Activated T-cell treated with anti-CD3 and anti-CD28 coated beads, Interleukin-2, amount 50 U/mL, for 72 hours (primary cell): Measurements from ENCODE around the gene MMP24. TPM values are rescaled to one million over a fixed set of nuclear protein-coding genes. Genes with fewer than 3 reads are reported as not detected.
"Not testable (repeated sequence)": the region's sequence is repeated elsewhere in the genome, so short reads cannot be mapped to it uniquely, and the experiment has no call there.

Experiments
- ATAC-seq, 2 donors: fragments of 150-1000 bp; cut with Tn5 transposase; replicated peaks in 1 of 2; 2 replicates each; pipeline ENCODE4 v1.10.0; 2021; ENCODE audit warnings: moderate library complexity in 2 of 2, mild to moderate bottlenecking in 1 of 2
- DNase-seq, 2 donors: peaks; one replicate each; pipeline ENCODE4 v3.0.0; 2021 to 2022; ENCODE audit warnings: mixed read lengths in 1 of 2
- H3K27ac Mint-ChIP-seq: one replicate; pipeline ENCODE4 v1.8.0; 2022; ENCODE audit warnings: mild to moderate bottlenecking, moderate library complexity, mixed read lengths
- H3K27me3 Mint-ChIP-seq: one replicate; pipeline ENCODE4 v1.8.0; 2022; ENCODE audit warnings: low read depth, mixed read lengths
- H3K36me3 Mint-ChIP-seq, 2 donors: one replicate each; pipeline ENCODE4 v1.8.0; 2022; ENCODE audit warnings: mixed read lengths in 2 of 2, mild to moderate bottlenecking in 1 of 2; ENCODE audit not compliant: insufficient read depth in 2 of 2
- H3K4me1 Mint-ChIP-seq: one replicate; pipeline ENCODE4 v1.8.0; 2022; ENCODE audit warnings: low read depth, mixed read lengths
- H3K4me3 Mint-ChIP-seq, 2 donors: one replicate each; pipeline ENCODE4 v1.8.0; 2022; ENCODE audit warnings: mild to moderate bottlenecking in 2 of 2, mixed read lengths in 2 of 2, moderate library complexity in 2 of 2
- H3K9me3 Mint-ChIP-seq, 2 donors: one replicate each; pipeline ENCODE4 v1.8.0; 2022; ENCODE audit warnings: mixed read lengths in 2 of 2
- total RNA-seq, 2 donors: library from RNA; stranded (reverse); gene quantifications; one replicate each; pipeline ENCODE4 v1.2.3, GENCODE V29; 2022

MMP24 gene
- total RNA-seq, 2 donors from 2014 or later = not detected

DNA sequence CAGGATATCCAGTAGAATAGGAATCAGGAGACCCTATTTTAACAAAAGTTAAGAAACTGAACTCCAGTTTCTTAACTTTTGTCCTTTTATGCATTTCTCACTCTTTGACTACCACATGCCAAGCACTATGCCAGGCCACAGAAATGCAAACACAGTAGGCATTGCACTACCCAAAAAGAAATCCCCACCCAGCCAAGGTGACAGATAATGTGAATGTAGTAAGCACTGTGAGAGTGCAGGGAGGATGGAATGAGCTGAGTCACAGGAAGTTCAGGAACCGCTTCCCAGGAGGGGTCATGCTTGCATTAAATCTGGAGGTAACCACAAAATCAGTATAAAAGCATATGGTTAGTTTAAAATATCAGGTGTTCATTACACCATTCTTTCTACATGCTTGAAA, 85.8 kb downstream of the MMP24 start:
- H3K36me3 Mint-ChIP-seq = peaks cover 0 to 2% of the 10 kb centered on the region in 2 donors
- no peaks in the 10 kb centered on the region for H3K9me3 Mint-ChIP-seq
- H3K27me3 Mint-ChIP-seq = no peaks in the 10 kb centered on the region
- H3K27ac Mint-ChIP-seq = peak overlapping the region; percentile 0
- ATAC-seq (peak; percentile 77 to 81), DNase-seq (peak; percentile 54 to 62)
- H3K4me3 Mint-ChIP-seq = peak overlapping the region; percentile 36 to 57
- H3K4me1 Mint-ChIP-seq = peaks cover 71% of the 10 kb centered on the region

- no peaks in the 10 kb centered on the region for H3K9me3 Mint-ChIP-seq
- ATAC-seq = peak in 1 of 2 donors; percentile 18
- DNase-seq = no peak
- peaks cover 79% of the 10 kb centered on the region for H3K4me1 Mint-ChIP-seq
- H3K27ac Mint-ChIP-seq = peak overlapping the region; percentile 59
- peak overlapping the region; percentile 35 to 44 for H3K4me3 Mint-ChIP-seq
- peaks cover 0 to 2% of the 10 kb centered on the region in 2 donors for H3K36me3 Mint-ChIP-seq
- no peaks in the 10 kb centered on the region for H3K27me3 Mint-ChIP-seq
These were observed 88.5 kb downstream of the MMP24 start for GRCh38 chr20:35314816-35315631.

DNA sequence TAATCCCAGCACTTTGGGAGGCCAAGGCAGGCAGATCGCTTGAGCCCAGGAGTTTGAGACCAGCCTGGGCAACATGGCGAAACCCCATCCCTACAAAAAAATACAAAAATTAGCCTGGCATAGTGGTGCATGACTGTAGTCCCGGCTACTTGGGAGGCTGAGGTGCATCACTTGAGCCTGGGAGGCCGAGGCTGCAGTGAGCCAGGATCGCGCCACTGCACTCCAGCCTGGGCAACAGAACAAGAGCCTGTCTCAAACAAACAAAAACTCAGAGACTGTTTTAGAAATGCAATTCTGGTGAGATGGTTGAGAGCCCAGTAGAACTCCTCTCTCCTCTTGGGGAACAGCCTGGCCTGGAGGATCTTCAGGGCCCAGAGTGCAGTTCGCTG, 89.1 kb downstream of the MMP24 start:
- DNase-seq, H3K9me3 Mint-ChIP-seq, ATAC-seq, H3K27ac Mint-ChIP-seq, H3K4me3 Mint-ChIP-seq, H3K27me3 Mint-ChIP-seq, H3K36me3 Mint-ChIP-seq: not testable (repeated sequence)
- H3K4me1 Mint-ChIP-seq = peaks cover 79% of the 10 kb centered on the region

GRCh38 chr20:35316086-35316485, 89.6 kb downstream of the MMP24 start:
- Mint-ChIP-seq H3K36me3 (peaks cover 0 to under 1% of the 10 kb centered on the region in 2 donors), H3K27me3 (no peaks in the 10 kb centered on the region), H3K4me3 (no peak overlapping the region), H3K4me1 (peaks cover 75% of the 10 kb centered on the region), H3K9me3 (no peaks in the 10 kb centered on the region), H3K27ac (peak overlapping the region; percentile 58)
- DNase-seq = no peak
- ATAC-seq = peak in 1 of 2 donors; percentile 19

DNA sequence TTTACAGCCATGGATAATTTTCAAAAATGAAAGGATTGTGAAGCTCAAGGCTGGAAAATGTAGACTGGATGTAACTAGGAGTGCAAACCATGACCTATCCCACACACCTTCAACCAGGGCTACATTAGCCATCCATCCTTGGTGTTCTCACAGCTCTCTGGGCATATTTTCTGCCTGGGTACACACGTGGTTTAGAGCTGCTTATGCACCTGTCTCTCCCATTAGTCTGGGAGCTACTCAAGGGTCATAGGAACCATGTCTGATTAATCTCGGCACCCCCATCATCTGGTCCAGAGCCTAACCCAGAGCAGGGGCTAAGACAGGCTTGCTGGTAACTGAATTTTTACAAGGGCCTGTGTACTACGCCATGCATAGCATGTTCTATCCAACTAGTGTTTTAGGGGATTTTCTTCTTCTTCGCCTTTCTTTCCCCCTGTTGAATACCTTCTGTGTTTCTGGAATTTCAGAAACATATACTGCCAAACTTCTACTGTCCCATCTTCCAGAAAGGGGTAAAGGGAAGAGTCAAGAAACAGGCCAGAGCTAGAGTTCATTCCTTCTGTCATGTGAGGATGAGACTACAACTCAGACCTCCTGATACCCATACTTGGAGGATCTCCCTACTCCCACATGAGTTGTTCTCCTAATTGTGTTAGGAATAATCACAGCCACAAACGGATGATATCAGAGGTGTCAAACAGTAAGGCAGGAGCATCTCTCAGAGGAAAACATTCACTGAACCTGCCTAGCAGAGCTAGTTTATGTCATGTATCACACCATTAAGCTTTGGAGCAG, 91.1 kb downstream of the MMP24 start:
- Mint-ChIP-seq H3K27me3 (no peaks in the 10 kb centered on the region), H3K9me3 (no peaks in the 10 kb centered on the region), H3K36me3 (no peaks in the 10 kb centered on the region), H3K4me1 (peaks cover 59% of the 10 kb centered on the region), H3K4me3 (peak overlapping the region in 1 of 2 donors; percentile 5), H3K27ac (peak overlapping the region; percentile 32)
- DNase-seq (no peak), ATAC-seq (no peak)

GRCh38 chr20:35318502-35319157, 92.1 kb downstream of the MMP24 start:
- Mint-ChIP-seq H3K27me3 (no peaks in the 10 kb centered on the region), H3K4me1 (peaks cover 59% of the 10 kb centered on the region), H3K36me3 (no peaks in the 10 kb centered on the region), H3K9me3 (no peaks in the 10 kb centered on the region), H3K4me3 (no peak overlapping the region), H3K27ac (peak overlapping the region; percentile 53)
- DNase-seq (no peak), ATAC-seq (peak; percentile 54 to 55)

DNA sequence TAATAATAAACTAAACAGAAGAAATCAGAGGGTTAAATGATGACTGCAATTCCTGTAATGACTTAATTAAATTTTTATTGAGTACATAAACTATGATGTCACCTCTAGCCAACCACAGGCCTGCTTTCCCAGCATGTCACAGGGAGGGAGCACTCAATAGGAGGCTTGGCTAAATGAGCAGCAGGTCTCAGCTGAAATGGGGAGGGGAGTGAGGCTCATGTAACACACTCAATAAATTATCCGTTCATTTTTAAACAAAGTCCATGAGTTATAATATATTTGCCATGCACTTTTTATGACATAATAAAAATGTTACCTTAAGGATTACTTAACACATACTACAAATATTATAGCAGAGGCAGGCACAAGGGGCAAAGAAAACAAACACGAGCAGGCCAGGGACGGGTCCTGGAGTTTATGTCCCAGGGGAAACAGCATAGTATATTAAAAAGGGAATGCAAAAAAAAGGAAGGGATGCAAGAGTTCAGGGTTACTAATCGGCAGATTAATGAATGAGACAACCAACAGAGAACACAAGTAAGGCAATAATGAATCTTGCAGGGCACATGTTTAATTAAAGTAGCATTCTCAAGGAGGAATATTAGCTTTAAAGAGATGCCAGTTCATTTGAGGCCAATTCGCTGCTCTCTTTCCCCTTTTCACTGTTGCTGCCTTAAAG, 92.8 kb downstream of the MMP24 start:
- H3K27ac Mint-ChIP-seq = peak overlapping the region; percentile 53
- DNase-seq = no peak
- no peaks in the 10 kb centered on the region for H3K27me3 Mint-ChIP-seq
- no peak for ATAC-seq
- H3K36me3 Mint-ChIP-seq = no peaks in the 10 kb centered on the region
- peaks cover 52% of the 10 kb centered on the region for H3K4me1 Mint-ChIP-seq
- H3K9me3 Mint-ChIP-seq = no peaks in the 10 kb centered on the region
- no peak overlapping the region for H3K4me3 Mint-ChIP-seq

DNA sequence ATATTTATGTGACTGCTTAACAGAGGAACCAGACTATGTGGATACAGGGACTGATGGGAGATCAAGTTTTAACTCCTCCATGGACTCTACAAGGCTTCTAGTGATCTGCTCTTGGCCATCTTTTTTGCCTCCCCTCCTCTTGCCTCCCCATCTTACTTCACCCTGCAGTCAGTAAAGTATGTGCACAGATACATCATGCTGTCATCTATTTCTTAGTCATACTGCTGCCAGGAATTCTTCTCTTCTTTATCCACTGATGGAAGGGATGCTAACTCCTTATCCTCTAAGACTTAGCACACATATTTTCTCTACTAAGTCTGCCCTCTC, 93.3 kb downstream of the MMP24 start:
- ATAC-seq = no peak
- DNase-seq = no peak
- H3K36me3 Mint-ChIP-seq = no peaks in the 10 kb centered on the region
- no peaks in the 10 kb centered on the region for H3K9me3 Mint-ChIP-seq
- H3K4me3 Mint-ChIP-seq = no peak overlapping the region
- H3K27me3 Mint-ChIP-seq = no peaks in the 10 kb centered on the region
- H3K4me1 Mint-ChIP-seq = peaks cover 47% of the 10 kb centered on the region
- no peak overlapping the region for H3K27ac Mint-ChIP-seq

- no peaks in the 10 kb centered on the region for H3K27me3 Mint-ChIP-seq
- no peak overlapping the region for H3K27ac Mint-ChIP-seq
- H3K4me3 Mint-ChIP-seq = no peak overlapping the region
- H3K4me1 Mint-ChIP-seq = peaks cover 41% of the 10 kb centered on the region
- H3K36me3 Mint-ChIP-seq = no peaks in the 10 kb centered on the region
- no peak for DNase-seq
- no peaks in the 10 kb centered on the region for H3K9me3 Mint-ChIP-seq
- no peak for ATAC-seq
These were observed 94.1 kb downstream of the MMP24 start for GRCh38 chr20:35320396-35321126.

DNA sequence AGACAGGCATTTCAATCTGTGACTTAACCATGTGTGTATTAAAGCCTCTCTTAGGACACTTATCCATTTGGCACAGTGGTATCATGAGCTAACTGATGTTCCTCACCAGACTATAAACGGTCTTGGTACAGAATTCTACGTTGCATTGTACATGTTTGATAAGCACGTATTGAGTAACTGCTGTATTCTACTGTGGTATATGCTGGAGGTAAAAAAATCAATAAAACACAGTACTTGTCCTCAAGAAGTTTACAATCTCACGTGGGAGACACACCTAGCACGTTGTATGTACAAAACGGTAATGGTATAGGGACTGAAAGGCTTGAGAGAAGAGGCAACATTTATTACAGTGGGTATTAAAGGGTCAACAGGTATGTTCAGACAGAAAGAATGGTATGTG, 98.9 kb downstream of the MMP24 start:
- H3K4me1 Mint-ChIP-seq = peaks cover 54% of the 10 kb centered on the region

DNA sequence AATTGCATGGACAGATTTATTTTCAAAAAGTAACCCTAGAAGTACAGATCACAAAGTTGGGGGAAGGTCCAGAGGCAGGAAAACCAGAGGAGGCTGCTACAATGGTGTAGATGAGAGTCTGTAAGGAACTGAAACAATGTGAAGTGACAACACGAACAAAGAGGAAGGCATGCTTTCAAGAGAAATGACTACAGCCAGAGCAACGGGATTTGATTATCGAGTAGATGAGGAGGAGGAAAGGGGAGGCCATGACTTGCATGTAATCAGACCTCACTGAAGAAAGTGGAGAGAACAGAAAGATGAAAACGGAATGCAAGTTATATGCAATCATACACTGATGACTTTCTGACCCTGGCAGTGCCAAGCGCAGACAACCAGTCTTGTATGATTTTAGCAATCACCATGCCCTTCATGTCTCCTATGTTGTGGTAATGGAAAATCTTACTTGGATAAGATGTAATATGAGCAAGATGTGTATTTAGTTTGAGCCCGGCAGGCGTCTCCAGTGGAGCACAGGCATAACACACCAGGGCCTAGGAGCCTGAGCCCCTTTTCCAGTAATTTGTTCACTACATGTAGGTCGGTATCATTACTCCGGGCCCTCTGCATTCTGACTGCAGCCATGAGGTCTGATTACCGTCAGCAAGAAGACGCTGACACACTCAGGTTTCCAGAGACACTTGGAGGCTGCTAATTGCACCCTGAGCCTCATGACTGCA, 99.7 kb downstream of the MMP24 start:
- Mint-ChIP-seq H3K27me3 (no peaks in the 10 kb centered on the region), H3K9me3 (no peaks in the 10 kb centered on the region), H3K4me1 (peaks cover 57% of the 10 kb centered on the region), H3K36me3 (no peaks in the 10 kb centered on the region), H3K27ac (no peak overlapping the region), H3K4me3 (peak overlapping the region in 1 of 2 donors; percentile 9)
- DNase-seq (no peak), ATAC-seq (peak; percentile 27 to 44)

More for the DNA sequence above, 98.9 kb downstream of the MMP24 start:
- no peak for ATAC-seq
- Mint-ChIP-seq H3K36me3 (no peaks in the 10 kb centered on the region), H3K27me3 (no peaks in the 10 kb centered on the region), H3K9me3 (no peaks in the 10 kb centered on the region), H3K4me3 (no peak overlapping the region), H3K27ac (peak overlapping the region; percentile 18)
- DNase-seq = no peak
